Gastroesophageal sphincter (tissue), 4 donors: ENCODE data around the gene KCNMA1. TPM values are rescaled to one million over a fixed set of nuclear protein-coding genes. Genes with fewer than 3 reads are reported as not detected.
A peak's percentile ranks its signal among the peaks of the same experiment; 100 is the strongest.

ENCODE experiments used
- ATAC-seq: fragments of 150-250 bp; one replicate; pipeline ENCODE4 v1.9.1; 2016; ENCODE audit warnings: mild to moderate bottlenecking, moderate library complexity
- H3K27ac ChIP-seq, 4 donors: fragments of 200-600 bp; sonication (generic) in 3 of 4; 1 replicate in 3 of 4; 2 replicates in 1 of 4; pipeline ENCODE4 v1.5.1; 2016 to 2019
- H3K27me3 ChIP-seq: fragments of 200-600 bp; sonication (generic); one replicate; pipeline ENCODE4 v1.5.1; 2019
- H3K36me3 ChIP-seq, 2 donors: fragments of 200-600 bp; sonication (generic); one replicate each; pipeline ENCODE4 v1.5.1; 2019; ENCODE audit warnings: control low read depth in 1 of 2
- H3K4me1 ChIP-seq, 3 donors: fragments of 200-600 bp; sonication (generic); 1 replicate in 2 of 3; 2 replicates in 1 of 3; pipeline ENCODE4 v1.5.1; 2016 to 2019; ENCODE audit warnings: control low read depth in 2 of 3
- H3K4me3 ChIP-seq, 2 donors: fragments of 200-600 bp; sonication (generic); one replicate each; pipeline ENCODE4 v1.5.1; 2019; ENCODE audit warnings: mild to moderate bottlenecking in 1 of 2, moderate library complexity in 1 of 2
- H3K9me3 ChIP-seq, 3 donors: fragments of 200-600 bp; sonication (generic); one replicate each; pipeline ENCODE4 v1.5.1; 2017 to 2019; ENCODE audit warnings: control low read depth in 2 of 3
- EP300 ChIP-seq: sonication (generic); formaldehyde crosslinking; IDR thresholded peaks from one replicate; pipeline ENCODE4 v1.6.1; 2017; ENCODE audit warnings: antibody characterized with exemption, mild to moderate bottlenecking
- POLR2A ChIP-seq, 2 donors: fragments of 450-650 bp; IDR thresholded peaks; one replicate each; pipeline ENCODE4 v1.6.1; 2017; ENCODE audit warnings: antibody characterized with exemption in 2 of 2, mild to moderate bottlenecking in 2 of 2, moderate library complexity in 1 of 2
- POLR2AphosphoS5 ChIP-seq: sonication (generic); formaldehyde crosslinking; IDR thresholded peaks from one replicate; pipeline ENCODE4 v1.6.1; 2017; ENCODE audit warnings: antibody characterized with exemption
- WGBS, 2 donors: methylation state at CpG; one replicate each; pipeline ENCODE4 v1.1.5; 2018; ENCODE audit warnings: low coverage in 1 of 2; 5-methylcytosine and 5-hydroxymethylcytosine counted together
- total RNA-seq, 4 donors: library from RNA; depleted of rRNA; stranded (reverse); fragments of >200 nt; gene quantifications; one replicate each; pipeline ENCODE4 v1.1.0, GENCODE V29; 2016
- TF ChIP-seq, protein P1 (sequence below), 4 experiments: fragments of 200-600 bp in 2 of 4; fragments of 450-650 bp in 2 of 4; sonication (generic) in 1 of 4; IDR thresholded peaks; one replicate each; pipeline ENCODE4 v1.5.1; 2017 to 2019; ENCODE audit warnings: antibody characterized with exemption in 4 of 4, mild to moderate bottlenecking in 2 of 4, moderate library complexity in 2 of 4

The KCNMA1 gene
- total RNA-seq, 4 donors from 2014 or later: 168 to 389 (median 323) TPM

DNA sequence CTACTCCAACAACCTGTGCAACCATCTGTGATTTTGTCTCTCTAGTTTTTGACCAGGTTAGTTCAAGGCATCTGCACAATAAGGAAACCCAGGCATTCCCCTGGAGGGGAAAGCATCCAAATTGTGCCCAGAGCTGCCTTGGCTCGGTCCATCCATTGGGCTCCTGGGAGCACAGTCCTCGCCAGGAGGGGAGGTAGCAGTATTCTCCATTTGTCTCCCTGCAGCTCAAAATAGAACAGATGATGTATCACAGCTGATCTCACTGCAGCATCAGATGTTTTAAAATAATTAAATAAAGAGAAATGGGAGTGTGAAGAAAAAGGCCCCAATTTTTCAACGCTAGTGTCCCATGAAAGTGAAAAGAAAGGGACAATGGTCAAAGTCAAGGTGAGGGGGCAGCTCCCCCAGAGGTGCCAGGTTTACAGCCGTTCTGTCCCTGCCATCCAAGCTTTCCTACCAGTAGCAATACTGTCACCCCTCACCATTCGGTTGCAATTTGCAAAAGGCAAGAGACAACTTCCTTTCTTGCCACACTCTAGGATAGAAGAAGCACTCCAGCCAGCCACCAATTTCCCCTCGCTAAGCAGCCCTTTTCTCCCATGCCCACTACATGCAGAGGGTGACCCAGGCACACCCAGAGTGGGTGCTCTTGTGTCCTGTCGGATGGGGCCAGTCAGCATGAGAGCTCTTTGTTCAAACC lies 43.7 kb downstream of the KCNMA1 start:
- no peak overlapping the region for H3K4me3 ChIP-seq
- peaks cover 7 to 72% (median 16%) of the 10 kb centered on the region in 3 donors for H3K4me1 ChIP-seq
- peak overlapping the region in 3 of 4 donors; percentile 86 to 89 (median 87) for H3K27ac ChIP-seq
- TF ChIP-seq POLR2AphosphoS5: no peak
- TF ChIP-seq, protein P1, sequence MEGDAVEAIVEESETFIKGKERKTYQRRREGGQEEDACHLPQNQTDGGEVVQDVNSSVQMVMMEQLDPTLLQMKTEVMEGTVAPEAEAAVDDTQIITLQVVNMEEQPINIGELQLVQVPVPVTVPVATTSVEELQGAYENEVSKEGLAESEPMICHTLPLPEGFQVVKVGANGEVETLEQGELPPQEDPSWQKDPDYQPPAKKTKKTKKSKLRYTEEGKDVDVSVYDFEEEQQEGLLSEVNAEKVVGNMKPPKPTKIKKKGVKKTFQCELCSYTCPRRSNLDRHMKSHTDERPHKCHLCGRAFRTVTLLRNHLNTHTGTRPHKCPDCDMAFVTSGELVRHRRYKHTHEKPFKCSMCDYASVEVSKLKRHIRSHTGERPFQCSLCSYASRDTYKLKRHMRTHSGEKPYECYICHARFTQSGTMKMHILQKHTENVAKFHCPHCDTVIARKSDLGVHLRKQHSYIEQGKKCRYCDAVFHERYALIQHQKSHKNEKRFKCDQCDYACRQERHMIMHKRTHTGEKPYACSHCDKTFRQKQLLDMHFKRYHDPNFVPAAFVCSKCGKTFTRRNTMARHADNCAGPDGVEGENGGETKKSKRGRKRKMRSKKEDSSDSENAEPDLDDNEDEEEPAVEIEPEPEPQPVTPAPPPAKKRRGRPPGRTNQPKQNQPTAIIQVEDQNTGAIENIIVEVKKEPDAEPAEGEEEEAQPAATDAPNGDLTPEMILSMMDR (IDR thresholded peaks at IDR 0.05): no peak
- no peak for TF ChIP-seq EP300
- no peak for TF ChIP-seq POLR2A (IDR thresholded peaks at IDR 0.05)
- no peaks in the 10 kb centered on the region for H3K27me3 ChIP-seq
- WGBS, 2 donors: 79 to 93% methylated on average over 3 of the region's 7 CpGs
- no peaks in the 10 kb centered on the region for H3K36me3 ChIP-seq
- H3K9me3 ChIP-seq: no peaks in the 10 kb centered on the region
- no peak for ATAC-seq

DNA sequence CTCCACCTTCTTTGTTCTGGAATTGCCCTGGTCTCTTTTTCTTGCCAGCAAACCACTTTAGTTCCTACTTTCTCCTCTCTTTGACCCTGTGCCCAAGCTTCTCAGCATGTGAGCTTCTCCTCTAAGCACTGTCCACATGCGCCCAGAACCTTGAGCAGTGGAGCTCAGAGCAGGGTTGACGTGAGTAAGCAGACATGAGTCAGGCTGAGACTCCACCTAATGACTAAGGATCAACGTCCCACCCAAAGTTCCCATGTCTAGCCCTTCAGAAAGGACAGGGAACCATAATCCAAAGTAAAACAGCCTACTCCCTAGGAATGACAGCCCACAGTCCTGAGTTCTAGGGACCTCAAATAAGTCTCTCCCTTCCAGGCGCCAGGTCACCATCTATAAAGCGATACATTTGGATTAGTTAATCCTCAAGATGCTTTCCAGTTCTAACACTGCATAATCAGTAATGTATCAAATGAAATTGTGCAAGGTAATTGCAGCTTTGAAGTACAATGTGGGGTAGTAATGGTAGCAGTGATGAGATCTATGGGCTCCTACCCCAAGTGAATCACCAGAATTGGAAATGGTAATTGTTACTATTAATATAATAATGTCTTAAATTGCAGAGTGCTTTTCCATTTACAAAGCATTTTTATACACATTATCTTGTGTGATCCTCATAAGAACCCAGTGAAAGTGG lies 44.5 kb downstream of the KCNMA1 start:
- ATAC-seq: peak; percentile 73
- H3K27ac ChIP-seq: peak overlapping the region in 3 of 4 donors; percentile 86 to 89 (median 87)
- no peaks in the 10 kb centered on the region for H3K9me3 ChIP-seq
- no peak for TF ChIP-seq POLR2A (IDR thresholded peaks at IDR 0.05)
- peak; percentile 64 for TF ChIP-seq POLR2AphosphoS5
- peaks cover 9 to 72% (median 16%) of the 10 kb centered on the region in 3 donors for H3K4me1 ChIP-seq
- no peaks in the 10 kb centered on the region for H3K36me3 ChIP-seq
- 41 to 63% methylated on average over 3 to 5 of the region's 5 CpGs for WGBS, 2 donors
- H3K27me3 ChIP-seq: no peaks in the 10 kb centered on the region
- no peak overlapping the region for H3K4me3 ChIP-seq

DNA sequence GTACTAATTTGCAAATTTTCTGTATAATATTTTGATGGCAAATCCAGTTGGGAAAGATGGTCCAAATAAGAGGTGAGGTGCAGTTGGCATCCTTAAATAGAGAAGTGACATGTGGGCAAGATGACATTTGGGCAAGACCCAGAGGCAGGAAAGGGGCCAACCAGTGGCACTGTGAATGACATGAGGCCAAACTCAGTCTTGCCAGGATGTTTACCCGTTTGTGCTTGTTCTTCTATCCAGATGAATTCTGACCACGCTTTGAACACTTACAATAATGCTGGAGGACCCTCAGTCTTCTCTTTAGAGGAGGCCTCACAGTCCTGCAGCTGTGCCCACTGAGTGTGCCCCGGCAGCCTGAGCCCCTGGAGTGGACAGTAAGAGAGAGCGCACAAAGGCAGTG lies 45.1 kb downstream of the KCNMA1 start:
- 69 to 79% methylated on average over 2 to 4 of the region's 4 CpGs for WGBS, 2 donors
- no peaks in the 10 kb centered on the region for H3K36me3 ChIP-seq
- no peaks in the 10 kb centered on the region for H3K27me3 ChIP-seq
- no peak overlapping the region for H3K4me3 ChIP-seq
- TF ChIP-seq POLR2A (IDR thresholded peaks at IDR 0.05) (no peak), POLR2AphosphoS5 (no peak), EP300 (no peak)
- TF ChIP-seq, protein P1 (IDR thresholded peaks at IDR 0.05): no peak
- no peak for ATAC-seq
- peak overlapping the region in 3 of 4 donors; percentile 86 to 89 (median 87) for H3K27ac ChIP-seq
- no peaks in the 10 kb centered on the region for H3K9me3 ChIP-seq
- peaks cover 12 to 77% (median 17%) of the 10 kb centered on the region in 3 donors for H3K4me1 ChIP-seq

DNA sequence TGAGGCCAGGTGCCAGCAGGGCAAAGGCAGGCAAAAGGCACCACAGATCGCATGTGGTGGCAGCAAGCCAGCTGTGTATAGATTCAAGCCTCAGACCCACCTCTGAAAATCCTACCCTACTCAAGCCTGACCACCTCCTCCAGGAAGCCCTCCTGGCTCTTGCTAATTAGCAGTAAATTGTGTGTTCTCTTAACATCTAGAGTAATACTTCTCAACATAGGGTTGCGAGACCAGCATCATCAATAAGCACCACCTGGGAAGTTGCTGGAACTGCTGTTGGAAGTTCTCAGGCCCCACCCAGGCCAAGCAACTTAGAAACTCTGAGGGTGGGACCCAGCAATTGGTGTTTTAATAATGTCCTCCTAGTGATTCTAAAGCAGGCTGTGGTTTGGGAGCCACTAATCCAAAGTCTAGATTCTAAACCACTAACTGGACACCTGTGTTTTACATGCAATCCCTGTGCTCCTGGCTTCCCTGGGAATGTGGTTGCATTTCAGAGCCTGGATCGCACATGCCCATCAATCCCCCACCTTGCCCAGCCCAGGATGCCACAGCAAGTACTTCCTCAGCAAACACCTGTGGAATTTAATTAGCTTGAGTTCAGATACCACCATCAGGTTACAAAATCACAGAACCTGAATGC lies 46.2 kb downstream of the KCNMA1 start:
- WGBS, 2 donors: 80 to 83% methylated on average over 1 to 3 of the region's 3 CpGs
- H3K4me3 ChIP-seq: no peak overlapping the region
- H3K27ac ChIP-seq: peak overlapping the region; percentile 71 to 89 (median 86)
- peaks cover 12 to 88% (median 19%) of the 10 kb centered on the region in 3 donors for H3K4me1 ChIP-seq
- H3K9me3 ChIP-seq: no peaks in the 10 kb centered on the region
- no peaks in the 10 kb centered on the region for H3K36me3 ChIP-seq
- TF ChIP-seq POLR2AphosphoS5: no peak
- TF ChIP-seq POLR2A (IDR thresholded peaks at IDR 0.05): no peak
- TF ChIP-seq EP300: no peak
- TF ChIP-seq, protein P1 (IDR thresholded peaks at IDR 0.05): no peak
- H3K27me3 ChIP-seq: no peaks in the 10 kb centered on the region
- ATAC-seq: no peak
